EL (cell line): ENCODE measurements around the gene SNX4.
"Not testable (repeated sequence)": the region's sequence is repeated elsewhere in the genome, so short reads cannot be mapped to it uniquely, and the experiment has no call there.

Source experiments
- DNase-seq: peaks from one replicate; pipeline ENCODE4 v3.0.0-alpha.2; 2016

The SNX4 gene

DNA sequence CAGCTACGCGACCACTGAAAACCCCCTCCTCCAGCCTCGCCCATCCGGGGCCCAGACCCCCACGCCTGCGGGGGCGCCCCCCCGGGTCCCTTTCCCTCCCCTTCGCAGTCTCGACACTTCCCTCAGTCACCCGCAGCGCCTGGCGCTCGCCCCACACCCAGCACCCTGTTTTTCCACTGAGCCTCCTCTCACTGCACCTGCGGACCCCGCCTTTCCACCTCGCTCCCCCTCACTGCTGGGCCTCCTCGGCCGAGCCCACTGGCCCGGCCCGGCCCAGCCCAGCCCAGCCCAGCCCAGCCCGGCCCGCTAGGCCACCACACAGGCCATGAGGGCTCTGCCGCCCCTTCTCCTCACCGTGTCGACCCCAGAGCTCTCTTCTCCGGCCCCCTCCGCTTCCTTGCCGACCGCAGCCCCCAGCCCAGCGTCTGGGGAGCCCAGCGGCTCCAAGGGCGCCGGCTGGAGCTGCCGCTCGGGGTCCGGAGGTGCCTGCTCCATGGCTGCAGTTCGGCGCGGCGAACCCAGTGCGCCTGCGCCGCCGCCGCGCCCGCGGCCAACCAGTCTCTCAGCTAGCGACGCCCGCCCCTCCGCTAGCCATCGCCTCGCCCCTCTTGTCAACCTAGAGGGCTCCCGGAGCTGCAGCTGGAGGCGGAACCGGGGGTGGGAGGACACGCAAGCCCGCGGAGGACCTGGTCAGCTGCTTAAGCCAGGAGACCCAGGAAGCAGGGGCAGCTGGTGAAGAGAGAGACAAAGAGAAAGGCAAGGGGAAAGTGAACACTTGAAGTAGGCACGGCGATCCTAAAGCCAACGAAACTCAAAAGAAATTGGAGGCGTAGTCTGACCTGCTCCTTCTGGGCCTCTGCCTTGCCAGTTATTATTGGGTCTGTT is at the start of gene SNX4:
Gene SNX4, minus strand, starts transcription at position 525 of the 885 bp plus-strand sequence. Its CDS starts 30 bp downstream, at position 495.
- DNase-seq: peak; percentile 96

- peak; percentile 57 for DNase-seq
Measured at GRCh38 chr3:125556314-125556713, 36.3 kb upstream of the SNX4 start.

DNA sequence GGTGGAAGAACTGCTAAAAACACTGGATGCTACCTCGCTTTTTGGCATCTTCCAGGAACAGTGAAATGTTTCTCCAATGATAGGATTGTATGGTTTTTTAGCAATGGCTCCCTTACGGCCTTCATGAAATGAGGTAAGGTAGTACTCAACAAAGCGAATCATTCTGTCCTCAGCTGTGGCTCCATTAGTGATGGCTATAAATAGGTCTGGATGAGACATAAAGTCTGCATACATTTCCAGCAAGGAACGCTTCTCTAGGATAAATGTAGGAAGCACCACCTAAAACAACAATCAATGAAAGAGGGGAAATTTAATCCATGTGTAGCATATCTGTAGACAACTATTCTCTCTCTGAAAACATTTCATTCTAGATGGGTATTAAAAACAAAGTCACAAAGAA is 32.4 kb upstream of the SNX4 start:
- DNase-seq: no peak

GRCh38 chr3:125528920-125529319 is 8.9 kb upstream of the SNX4 start:
- no peak for DNase-seq

- DNase-seq: no peak
Measured at GRCh38 chr3:125525153-125525552, 5.2 kb upstream of the SNX4 start.

DNA sequence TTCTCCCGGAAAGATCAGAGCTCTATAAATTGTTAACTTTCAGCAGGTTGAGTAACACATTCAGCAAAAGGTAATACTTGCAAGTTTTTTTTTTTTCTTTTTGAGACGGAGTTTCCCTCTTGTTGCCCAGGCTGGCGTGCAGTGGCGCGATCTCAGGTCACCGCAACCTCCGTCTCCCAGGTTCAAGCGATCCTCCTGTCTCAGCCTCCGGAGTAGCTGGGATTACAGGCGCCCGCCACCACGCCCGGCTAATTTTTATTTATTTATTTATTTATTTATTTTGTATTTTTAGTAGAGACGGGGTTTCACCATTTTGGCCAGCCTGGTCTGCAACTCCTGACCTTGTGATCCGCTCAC is 539 bp upstream of the SNX4 start:
- DNase-seq: not testable (repeated sequence)

GRCh38 chr3:125515421-125515820 is 4.6 kb downstream of the SNX4 start:
- no peak for DNase-seq

DNA sequence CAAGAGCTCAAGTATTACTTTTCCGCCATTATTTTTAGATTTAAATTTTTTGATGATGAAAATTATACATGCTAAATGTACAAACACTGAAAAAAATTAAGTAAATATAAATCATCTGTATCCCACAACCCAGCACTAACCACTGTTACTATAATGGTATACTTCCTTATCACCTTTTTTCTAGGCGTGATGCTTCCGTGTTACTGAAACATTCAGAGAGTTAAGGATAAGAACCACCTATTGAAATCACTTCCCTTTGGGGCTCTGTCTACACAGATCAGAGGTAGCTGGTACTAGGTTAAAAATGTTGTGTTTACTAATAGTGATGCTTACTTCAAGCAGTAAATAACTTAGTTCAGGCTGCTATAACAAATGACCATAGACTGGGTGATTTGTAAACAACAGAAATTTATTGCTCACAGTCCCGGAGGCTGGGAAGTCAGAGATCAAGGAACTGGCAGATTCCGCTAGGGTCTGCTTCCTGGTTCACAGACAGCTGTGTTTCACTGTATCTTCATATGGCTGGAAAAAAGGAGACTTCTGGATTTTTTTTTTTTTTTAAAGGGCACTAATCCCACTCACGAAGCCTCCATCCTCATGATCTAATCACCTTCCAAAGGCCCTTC is 6.4 kb downstream of the SNX4 start:
- DNase-seq: no peak

- peak; percentile 66 for DNase-seq
Measured at GRCh38 chr3:125512135-125512920, 7.7 kb downstream of the SNX4 start.

GRCh38 chr3:125511420-125512118 is 8.4 kb downstream of the SNX4 start:
- DNase-seq: no peak

GRCh38 chr3:125507128-125507527 is 12.9 kb downstream of the SNX4 start:
- no peak for DNase-seq

- no peak for DNase-seq
Measured at GRCh38 chr3:125498630-125499029, 21.4 kb downstream of the SNX4 start.

DNA sequence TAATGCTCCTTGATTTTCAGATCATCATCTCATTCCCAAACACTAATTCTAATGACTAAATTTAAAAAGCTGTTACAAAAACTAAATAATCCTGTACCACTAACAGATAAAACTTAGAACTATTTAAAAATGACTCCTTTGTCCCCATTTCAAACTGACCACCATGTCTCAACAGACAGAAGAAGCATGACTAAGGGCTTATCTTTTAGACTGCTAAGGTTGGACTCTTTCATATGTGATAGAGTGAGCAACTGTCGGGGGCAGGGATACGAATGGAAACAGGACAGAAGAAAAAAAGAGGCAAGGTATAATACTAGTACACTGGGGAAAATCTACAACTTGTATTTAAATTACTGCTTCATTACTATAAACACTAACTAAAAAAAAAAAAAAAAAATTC is 23.3 kb downstream of the SNX4 start:
- no peak for DNase-seq

- DNase-seq: no peak
Measured at GRCh38 chr3:125482406-125482805, 37.6 kb downstream of the SNX4 start.

GRCh38 chr3:125481786-125482185 is 38.2 kb downstream of the SNX4 start:
- DNase-seq: peak; percentile 37

DNA sequence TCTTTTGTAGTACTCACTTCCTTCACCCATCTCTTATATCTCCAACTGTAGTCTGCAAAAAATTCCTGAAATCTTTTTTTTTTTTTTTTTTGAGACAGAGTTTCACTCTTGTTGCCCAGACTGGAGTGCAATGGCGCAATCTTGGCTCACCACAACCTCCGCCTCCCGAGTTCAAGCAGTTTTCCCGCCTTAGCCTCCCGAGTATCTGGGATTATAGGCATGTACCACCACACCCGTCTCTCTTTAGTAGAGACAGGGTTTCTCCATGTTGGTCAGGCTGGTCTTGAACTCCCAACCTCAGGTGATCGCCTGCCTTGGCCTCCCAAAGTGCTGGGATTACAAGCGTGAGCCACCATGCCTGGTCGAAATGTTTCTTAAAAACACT is 38.6 kb downstream of the SNX4 start:
- not testable (repeated sequence) for DNase-seq

- DNase-seq: peak; percentile 76
Measured at GRCh38 chr3:125480656-125481374, 39.2 kb downstream of the SNX4 start.

DNA sequence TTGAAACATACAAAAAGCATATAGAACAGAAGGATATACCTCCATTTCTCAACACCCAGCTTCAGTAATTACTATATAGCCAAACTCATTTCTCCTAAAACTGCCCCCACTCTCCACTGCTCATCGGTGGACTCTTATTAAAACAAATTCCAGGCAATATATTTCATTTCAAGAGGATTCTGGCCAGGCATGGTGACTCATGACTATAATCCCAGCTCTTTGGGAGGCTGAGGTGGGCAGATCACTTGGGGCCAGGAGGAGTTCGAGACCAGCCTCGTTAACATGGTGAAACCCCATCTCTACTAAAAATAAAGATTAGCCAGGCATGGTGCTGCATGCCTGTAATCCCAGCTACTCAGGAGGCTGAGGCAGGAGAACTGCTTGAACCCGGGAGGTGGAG is 40.9 kb downstream of the SNX4 start:
- peak; percentile 58 for DNase-seq

- peak; percentile 72 for DNase-seq
Measured at GRCh38 chr3:125478326-125478725, 41.7 kb downstream of the SNX4 start.

GRCh38 chr3:125477701-125478100 is 42.3 kb downstream of the SNX4 start:
- no peak for DNase-seq

DNA sequence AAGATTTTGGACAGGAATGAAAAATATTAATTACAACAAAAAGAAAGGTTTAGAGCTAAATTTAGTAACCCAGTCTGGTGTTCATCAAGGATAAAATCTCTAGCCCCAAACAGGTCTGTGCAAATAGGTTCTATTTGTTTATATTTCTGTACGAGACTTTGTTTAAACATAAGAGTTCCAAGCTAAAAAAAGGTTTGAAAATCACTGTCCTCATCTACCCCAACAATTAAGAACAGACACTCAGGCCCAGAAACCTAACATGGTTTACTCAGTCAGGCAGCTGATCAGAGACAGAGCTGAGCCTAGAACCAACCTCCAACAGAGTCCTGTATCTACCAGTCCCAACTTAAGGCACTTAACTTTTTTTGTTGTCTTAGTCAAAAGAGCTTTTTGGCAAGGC is 49.3 kb downstream of the SNX4 start:
- DNase-seq: no peak

DNA sequence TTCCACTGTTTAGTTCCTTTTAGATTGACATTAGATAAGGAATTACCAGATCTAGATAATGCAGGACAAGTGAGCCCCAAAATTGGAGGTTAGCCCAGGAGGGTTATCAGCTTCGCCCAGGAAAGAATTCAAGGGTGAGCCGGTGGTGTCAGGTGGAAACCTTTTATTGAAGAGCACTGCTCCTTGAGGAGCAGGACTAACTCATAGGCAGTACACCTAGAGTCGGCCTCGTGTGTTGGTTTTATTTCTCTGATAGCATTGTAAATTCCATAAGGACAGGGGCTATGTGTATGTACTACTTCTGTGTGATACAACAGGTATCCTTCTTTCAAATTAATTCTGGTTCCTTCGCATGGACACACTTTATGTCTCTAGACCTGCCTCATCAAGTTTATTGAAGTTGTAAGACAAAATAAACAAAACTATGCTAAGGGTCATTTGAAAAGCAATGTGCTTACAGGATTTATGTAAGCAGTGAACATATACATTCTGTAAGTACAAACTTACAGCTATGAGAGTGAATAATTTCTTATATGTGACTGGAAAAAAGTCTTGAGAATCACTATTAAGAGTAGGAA is 57.2 kb downstream of the SNX4 start:
- no peak for DNase-seq
